Astrocyte of the spinal cord (primary cell): Measurements from ENCODE around the gene TMEM8B.

Experiments
- DNase-seq: peaks from one replicate; pipeline ENCODE4 v3.0.0; 2011; ENCODE audit warnings: low read depth, low spot score
- H3K4me3 ChIP-seq: 2 replicates; pipeline ENCODE4 v1.5.1; 2011; ENCODE audit warnings: low read depth, mild to moderate bottlenecking, low read length, moderate library complexity
- in situ Hi-C: cut with HindIII; loops from 2 replicates; pipeline ENCODE4 v1.10.0; 2017; ENCODE audit warnings: low sequenced_read_pairs
- TF ChIP-seq, protein P1 (sequence below): IDR thresholded peaks from 2 replicates; pipeline ENCODE4 v1.5.1; 2012; ENCODE audit warnings: low read depth, mild to moderate bottlenecking, low read length, inconsistent platforms

The TMEM8B gene

DNA sequence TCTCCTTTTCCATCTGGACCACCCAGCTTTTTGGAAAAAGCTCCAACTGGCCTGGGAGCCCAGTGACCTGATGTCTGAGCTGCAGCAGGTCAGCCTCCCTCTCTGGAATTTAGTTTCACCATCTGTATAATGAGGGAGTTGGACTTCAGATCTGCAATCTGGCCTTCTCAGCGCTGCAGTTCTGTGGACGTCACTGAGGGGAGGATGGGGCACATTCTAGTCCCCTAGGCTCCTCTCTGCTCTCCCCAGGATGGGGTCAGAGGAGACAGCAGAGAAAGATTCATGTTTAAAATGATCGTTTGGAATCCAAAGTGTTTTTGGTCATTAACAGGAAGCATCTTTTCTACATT lies 30.9 kb downstream of the TMEM8B start:
- H3K4me3 ChIP-seq: no peak overlapping the region
- no peak for DNase-seq
- in situ Hi-C loops: no loop called here
- TF ChIP-seq, protein P1, sequence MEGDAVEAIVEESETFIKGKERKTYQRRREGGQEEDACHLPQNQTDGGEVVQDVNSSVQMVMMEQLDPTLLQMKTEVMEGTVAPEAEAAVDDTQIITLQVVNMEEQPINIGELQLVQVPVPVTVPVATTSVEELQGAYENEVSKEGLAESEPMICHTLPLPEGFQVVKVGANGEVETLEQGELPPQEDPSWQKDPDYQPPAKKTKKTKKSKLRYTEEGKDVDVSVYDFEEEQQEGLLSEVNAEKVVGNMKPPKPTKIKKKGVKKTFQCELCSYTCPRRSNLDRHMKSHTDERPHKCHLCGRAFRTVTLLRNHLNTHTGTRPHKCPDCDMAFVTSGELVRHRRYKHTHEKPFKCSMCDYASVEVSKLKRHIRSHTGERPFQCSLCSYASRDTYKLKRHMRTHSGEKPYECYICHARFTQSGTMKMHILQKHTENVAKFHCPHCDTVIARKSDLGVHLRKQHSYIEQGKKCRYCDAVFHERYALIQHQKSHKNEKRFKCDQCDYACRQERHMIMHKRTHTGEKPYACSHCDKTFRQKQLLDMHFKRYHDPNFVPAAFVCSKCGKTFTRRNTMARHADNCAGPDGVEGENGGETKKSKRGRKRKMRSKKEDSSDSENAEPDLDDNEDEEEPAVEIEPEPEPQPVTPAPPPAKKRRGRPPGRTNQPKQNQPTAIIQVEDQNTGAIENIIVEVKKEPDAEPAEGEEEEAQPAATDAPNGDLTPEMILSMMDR: no peak

DNA sequence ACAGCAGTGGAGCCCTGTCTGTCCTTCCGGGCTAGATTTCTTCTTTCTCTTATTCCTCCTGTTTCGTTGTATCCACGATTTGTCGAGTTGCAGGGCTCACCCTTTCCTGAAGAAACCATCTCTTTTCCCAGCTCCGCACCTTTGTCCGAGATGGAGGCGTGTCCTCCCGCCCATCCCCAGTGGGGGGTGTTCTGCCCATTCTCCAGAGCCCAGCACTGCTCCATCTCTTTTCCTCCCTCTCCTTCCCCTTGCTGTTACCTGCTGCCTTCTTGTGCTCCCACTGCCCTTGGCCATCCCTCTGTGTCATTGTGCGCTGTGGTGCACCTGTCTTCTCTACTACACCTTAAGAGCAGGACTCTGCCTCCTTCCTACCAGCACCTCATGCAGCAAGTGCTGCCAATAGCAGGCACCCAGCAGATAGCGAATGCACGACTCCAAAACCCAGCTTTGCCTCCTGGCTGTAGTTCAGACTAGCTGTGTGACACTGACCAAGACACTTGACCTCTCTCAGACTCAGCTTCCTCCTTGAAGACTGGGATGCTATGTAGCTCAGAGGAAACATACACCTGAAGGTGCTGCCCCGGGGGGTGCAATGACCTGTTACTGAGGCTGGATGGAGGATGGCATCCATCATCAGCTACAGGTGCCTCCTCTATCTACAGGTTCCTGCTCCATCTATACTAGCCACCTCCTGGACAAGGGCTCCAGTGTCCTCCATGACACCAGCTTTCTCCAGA lies 32.3 kb downstream of the TMEM8B start:
- in situ Hi-C loops: no loop called here
- no peak for DNase-seq
- TF ChIP-seq, protein P1: no peak
- no peak overlapping the region for H3K4me3 ChIP-seq

DNA sequence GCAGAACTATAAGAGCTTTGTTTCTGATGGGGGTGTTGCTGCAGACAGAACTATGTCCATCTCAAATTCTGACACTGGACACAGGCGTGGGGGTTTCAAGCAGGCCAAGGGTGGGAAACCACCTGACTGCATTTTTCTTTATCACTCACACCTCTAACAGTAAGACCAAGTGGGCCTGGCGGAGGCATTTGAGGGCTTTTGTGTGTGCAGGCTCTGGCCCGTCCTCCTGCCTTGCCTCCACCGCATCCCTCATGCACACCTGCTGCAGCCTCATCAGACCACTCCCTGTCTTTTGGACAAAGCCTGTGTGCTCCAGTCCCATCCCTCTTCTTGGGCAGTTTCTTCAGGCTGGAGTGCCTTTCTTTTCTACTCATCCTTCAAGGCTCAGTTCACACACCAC lies 33.3 kb downstream of the TMEM8B start:
- in situ Hi-C loops: no loop called here
- TF ChIP-seq, protein P1: no peak
- no peak overlapping the region for H3K4me3 ChIP-seq
- DNase-seq: no peak

DNA sequence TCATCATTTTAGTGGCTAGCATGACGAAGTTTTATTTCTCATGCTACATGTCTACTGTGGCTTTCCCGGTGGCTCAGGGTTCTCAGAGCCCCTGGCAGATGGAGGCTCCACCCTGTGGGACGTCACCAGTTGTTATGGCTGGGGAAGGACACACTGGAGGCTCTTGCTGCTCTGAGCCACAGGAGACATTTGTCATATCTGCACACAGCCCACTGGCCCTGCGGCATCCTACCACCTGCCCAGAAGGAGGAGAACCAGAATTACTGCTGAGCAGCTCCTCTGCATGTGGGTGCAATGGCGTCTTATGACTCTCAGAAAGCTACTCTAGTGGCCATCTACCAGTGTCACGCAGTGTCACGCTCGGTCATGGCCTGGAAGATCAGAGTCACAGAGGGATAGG lies 34.6 kb downstream of the TMEM8B start:
- TF ChIP-seq, protein P1: no peak
- H3K4me3 ChIP-seq: no peak overlapping the region
- no peak for DNase-seq
- in situ Hi-C loops: no loop called here

DNA sequence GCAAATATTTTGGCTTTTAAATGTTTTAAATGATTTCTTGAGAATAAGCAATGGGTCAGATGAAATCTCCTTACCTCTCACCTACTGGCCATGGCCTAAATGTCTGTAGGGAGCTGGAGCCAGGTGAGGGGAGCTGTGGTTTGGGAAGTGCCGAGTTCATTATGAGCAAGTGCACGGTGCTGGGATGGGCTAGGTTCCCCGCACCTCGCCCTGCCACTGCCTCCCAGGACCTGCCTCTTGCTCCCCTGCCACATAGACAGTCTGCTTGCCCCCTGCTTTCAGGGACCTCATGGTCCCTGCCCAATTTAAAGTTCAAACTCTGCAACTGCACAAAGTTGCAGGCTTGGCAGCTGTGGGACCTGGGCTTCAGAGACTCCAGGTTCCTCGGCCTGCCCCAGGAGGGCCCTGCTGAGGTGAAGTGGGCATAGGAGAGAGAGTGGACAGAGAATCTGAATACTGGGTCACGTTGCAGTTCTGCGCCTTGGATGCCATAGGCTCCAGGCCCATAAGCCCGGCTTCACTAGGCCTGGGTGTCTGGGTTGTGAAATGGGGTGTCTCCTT lies 35.7 kb downstream of the TMEM8B start:
- TF ChIP-seq, protein P1: no peak
- H3K4me3 ChIP-seq: no peak overlapping the region
- in situ Hi-C loops: no loop called here
- DNase-seq: no peak

DNA sequence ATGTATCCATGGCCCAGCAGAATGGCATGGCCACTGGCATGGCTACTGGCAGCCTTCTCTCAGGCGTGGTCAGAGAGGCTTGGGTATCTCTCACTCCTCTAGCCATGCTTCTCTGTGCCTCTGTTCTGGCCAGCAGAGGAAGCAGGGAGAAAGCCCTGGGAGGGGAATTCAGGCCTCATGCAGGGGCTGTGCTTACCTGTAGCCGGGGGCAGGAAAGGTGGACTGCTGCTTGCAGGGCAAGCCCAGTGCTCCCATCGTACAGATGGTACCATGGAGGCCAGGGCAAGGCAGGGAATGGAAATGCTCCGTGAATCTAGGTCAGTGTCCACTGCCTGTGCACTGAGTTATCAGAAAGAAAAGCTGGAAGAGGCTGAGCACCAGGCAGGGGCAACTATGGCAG lies 38.5 kb downstream of the TMEM8B start:
- no peak overlapping the region for H3K4me3 ChIP-seq
- TF ChIP-seq, protein P1: no peak
- in situ Hi-C loops: no loop called here
- no peak for DNase-seq
